ENCODE measurements around the gene PTPRE. TPM values are rescaled to one million over a fixed set of nuclear protein-coding genes. Genes with fewer than 3 reads are reported as not detected.
A peak's percentile ranks its signal among the peaks of the same experiment; 100 is the strongest.

PTPRE gene
- total RNA-seq, 6 donors from 2014 or later, result 49.9 to 89.2 (median 64.2) TPM

DNA sequence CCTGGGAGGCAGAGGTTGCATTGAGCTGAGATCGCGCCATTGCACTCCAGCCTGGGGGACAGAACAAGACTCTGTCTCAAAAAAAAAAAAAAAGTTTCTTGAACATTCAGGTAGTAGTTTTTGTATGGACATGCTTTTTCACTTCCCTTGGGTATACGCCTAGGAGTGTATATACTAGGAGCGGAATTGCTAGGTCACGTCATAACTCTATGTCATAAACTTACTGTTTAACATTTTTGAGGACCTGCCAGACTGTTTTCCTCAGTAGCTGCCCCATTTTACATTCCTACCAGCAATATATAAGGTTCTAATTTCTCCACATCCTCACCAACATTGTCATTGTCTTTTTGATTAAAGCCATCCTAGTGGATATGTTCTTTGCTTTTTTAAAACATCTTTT lies 167.7 kb downstream of the PTPRE start:
- WGBS, 2 donors, result 98% methylated on average over 5 of the region's 5 CpGs
- no peak for ATAC-seq (ENCODE audit: low FRiP score in 2 of 2)
- DNase-seq, result no peak
- no peak overlapping the region for H3K27ac ChIP-seq
- TF ChIP-seq POLR2A (IDR thresholded peaks at IDR 0.05) (no peak), CTCF (IDR thresholded peaks at IDR 0.05) (no peak), POLR2AphosphoS5 (IDR thresholded peaks at IDR 0.05) (no peak), EP300 (IDR thresholded peaks at IDR 0.05) (no peak)
- H3K4me1 ChIP-seq, result peaks cover 0 to 7% (median 0%) of the 10 kb centered on the region in 4 donors
- no peaks in the 10 kb centered on the region for H3K9me3 ChIP-seq
- H3K4me3 ChIP-seq, result no peak overlapping the region
- H3K36me3 ChIP-seq, result peaks cover 19 to 95% (median 75%) of the 10 kb centered on the region in 4 donors
- H3K27me3 ChIP-seq, result no peaks in the 10 kb centered on the region

GRCh38 chr10:128077155-128077875 lies 170.4 kb downstream of the PTPRE start:
- Histone ChIP-seq H3K4me3 (no peak overlapping the region), H3K27me3 (no peaks in the 10 kb centered on the region), H3K4me1 (peaks cover 0 to 7% (median 0%) of the 10 kb centered on the region in 4 donors), H3K36me3 (peaks cover 17 to 91% (median 67%) of the 10 kb centered on the region in 4 donors), H3K9me3 (no peaks in the 10 kb centered on the region), H3K27ac (no peak overlapping the region)
- WGBS, 2 donors, result 95 to 97% methylated on average over 6 to 21 of the region's 21 CpGs
- DNase-seq, result peak in 1 of 2 donors; percentile 17
- TF ChIP-seq POLR2AphosphoS5 (IDR thresholded peaks at IDR 0.05), result no peak
- no peak for TF ChIP-seq EP300 (IDR thresholded peaks at IDR 0.05)
- no peak for TF ChIP-seq POLR2A (IDR thresholded peaks at IDR 0.05)
- no peak for TF ChIP-seq CTCF (IDR thresholded peaks at IDR 0.05)
- ATAC-seq (ENCODE audit: low FRiP score in 2 of 2), result no peak

- H3K4me1 ChIP-seq, result peaks cover 0 to 5% (median 0%) of the 10 kb centered on the region in 4 donors
- H3K36me3 ChIP-seq, result peaks cover 17 to 87% (median 59%) of the 10 kb centered on the region in 4 donors
- H3K9me3 ChIP-seq, result no peaks in the 10 kb centered on the region
- peak; percentile 54 to 62 for ATAC-seq (ENCODE audit: low FRiP score in 2 of 2)
- WGBS, 2 donors, result 77 to 78% methylated on average over 13 to 17 of the region's 17 CpGs
- no peaks in the 10 kb centered on the region for H3K27me3 ChIP-seq
- peak in 1 of 2 donors; percentile 22 for DNase-seq
- no peak overlapping the region for H3K27ac ChIP-seq
- H3K4me3 ChIP-seq, result no peak overlapping the region
- no peak for TF ChIP-seq EP300 (IDR thresholded peaks at IDR 0.05)
- no peak for TF ChIP-seq POLR2AphosphoS5 (IDR thresholded peaks at IDR 0.05)
- no peak for TF ChIP-seq POLR2A (IDR thresholded peaks at IDR 0.05)
- TF ChIP-seq CTCF (IDR thresholded peaks at IDR 0.05), result peak in 5 of 6 experiments; percentile 45 to 65 (median 49)
These were observed 171.4 kb downstream of the PTPRE start for GRCh38 chr10:128078136-128078969.

DNA sequence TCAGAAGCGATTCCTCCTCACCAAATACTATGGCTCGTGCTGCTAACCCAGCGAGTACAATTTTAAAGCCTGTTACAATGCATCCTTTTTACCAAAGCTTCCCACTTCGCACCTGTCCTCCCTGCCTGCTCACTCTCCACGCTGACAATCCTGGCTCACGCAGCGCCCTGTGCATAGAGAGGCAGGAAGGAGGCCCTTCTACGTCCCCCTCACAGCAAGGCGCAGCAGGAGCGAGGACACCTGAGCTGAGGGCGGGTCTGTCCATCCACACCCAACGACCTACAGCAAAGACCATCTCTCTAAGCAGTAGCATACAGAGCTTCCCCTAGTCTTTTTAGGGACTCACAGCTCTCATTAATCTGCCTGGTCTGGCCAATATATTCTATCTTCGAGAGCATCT lies 173.3 kb downstream of the PTPRE start:
- H3K4me1 ChIP-seq, result no peaks in the 10 kb centered on the region
- WGBS, 2 donors, result 90 to 95% methylated on average over 13 of the region's 13 CpGs
- peaks cover 17 to 86% (median 57%) of the 10 kb centered on the region in 4 donors for H3K36me3 ChIP-seq
- no peak overlapping the region for H3K4me3 ChIP-seq
- ATAC-seq (ENCODE audit: low FRiP score in 2 of 2) (no peak), DNase-seq (peak in 1 of 2 donors; percentile 12)
- H3K27me3 ChIP-seq, result no peaks in the 10 kb centered on the region
- TF ChIP-seq EP300 (IDR thresholded peaks at IDR 0.05) (no peak), CTCF (IDR thresholded peaks at IDR 0.05) (no peak), POLR2A (IDR thresholded peaks at IDR 0.05) (no peak), POLR2AphosphoS5 (IDR thresholded peaks at IDR 0.05) (no peak)
- no peaks in the 10 kb centered on the region for H3K9me3 ChIP-seq
- no peak overlapping the region for H3K27ac ChIP-seq

All from upper lobe of left lung (tissue), 6 donors.